ENCODE measurements around the gene OR10P1. TPM values are rescaled to one million over a fixed set of nuclear protein-coding genes. Genes with fewer than 3 reads are reported as not detected.

Gene OR10P1
- polyA plus RNA-seq, 1 donor, result not detected

DNA sequence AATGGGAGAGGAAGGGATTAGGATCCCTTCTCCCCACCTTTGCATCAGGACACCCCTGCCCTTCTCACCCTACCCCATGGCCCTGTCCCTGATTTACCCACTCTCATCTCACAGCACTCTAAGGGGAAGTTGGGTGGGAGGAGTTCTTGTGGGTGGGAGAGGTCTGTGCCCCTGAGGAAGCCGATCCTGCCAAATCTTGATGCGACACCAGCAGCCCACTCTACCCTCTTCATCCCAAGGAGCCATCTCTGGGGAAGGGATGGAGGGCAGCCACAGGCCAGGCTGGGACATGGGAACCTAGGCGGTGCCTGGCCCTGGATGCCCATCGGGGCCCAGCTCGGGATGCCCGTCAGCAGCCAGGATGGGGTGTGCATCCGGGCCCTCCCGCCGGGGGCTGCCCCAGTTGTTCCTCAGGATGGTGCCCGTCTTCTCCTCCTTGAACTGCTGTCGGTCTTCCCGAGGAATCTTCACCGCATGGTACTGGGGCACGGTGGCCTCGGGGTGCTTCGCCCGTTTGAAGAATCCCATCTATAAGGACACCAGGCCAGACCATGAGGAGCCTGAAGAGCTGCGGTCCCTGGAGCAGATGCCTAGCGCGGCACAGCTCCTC lies 48.2 kb downstream of the OR10P1 start:
- H3K4me1 ChIP-seq (ENCODE audit: control insufficient read depth, insufficient read depth, low read length), result peaks cover 15% of the 10 kb centered on the region
- no peak for DNase-seq
- H3K27ac ChIP-seq (ENCODE audit: low read length), result no peak overlapping the region
- H3K4me3 ChIP-seq (ENCODE audit: low read length), result no peak overlapping the region
- no CpG with 5 or more reads among the region's 20 CpGs for WGBS (ENCODE audit: insufficient coverage, low lambda C conversion rate)
- H3K9me3 ChIP-seq (ENCODE audit: control insufficient read depth, low read depth, low read length), result no peaks in the 10 kb centered on the region
- H3K36me3 ChIP-seq (ENCODE audit: control insufficient read depth, insufficient read depth, low read length), result peaks cover 28% of the 10 kb centered on the region
- H3K27me3 ChIP-seq (ENCODE audit: control insufficient read depth, insufficient read depth, low read length), result no peaks in the 10 kb centered on the region

DNA sequence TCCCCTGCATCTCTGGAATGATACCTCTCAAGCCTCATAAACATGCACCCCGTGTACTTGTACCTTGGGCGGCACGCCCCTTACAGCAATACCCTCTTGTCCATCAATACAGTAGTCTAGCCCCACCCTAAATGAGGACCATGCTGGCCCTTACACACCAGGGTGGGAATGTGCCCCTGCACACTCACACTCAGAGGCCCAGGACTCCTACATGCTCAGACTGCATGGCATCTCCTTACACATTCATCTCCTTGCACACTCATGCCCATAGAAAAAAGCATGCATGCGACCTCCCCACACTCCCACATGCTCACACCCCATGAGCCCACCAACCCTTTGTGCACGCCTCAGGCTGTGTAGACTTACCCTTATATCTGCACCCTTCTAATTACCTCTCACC lies 49.0 kb downstream of the OR10P1 start:
- H3K36me3 ChIP-seq (ENCODE audit: control insufficient read depth, insufficient read depth, low read length), result peaks cover 28% of the 10 kb centered on the region
- H3K9me3 ChIP-seq (ENCODE audit: control insufficient read depth, low read depth, low read length), result no peaks in the 10 kb centered on the region
- no CpG with 5 or more reads among the region's 5 CpGs for WGBS (ENCODE audit: insufficient coverage, low lambda C conversion rate)
- peaks cover 14% of the 10 kb centered on the region for H3K4me1 ChIP-seq (ENCODE audit: control insufficient read depth, insufficient read depth, low read length)
- no peaks in the 10 kb centered on the region for H3K27me3 ChIP-seq (ENCODE audit: control insufficient read depth, insufficient read depth, low read length)
- H3K4me3 ChIP-seq (ENCODE audit: low read length), result no peak overlapping the region
- DNase-seq, result no peak
- H3K27ac ChIP-seq (ENCODE audit: low read length), result no peak overlapping the region

DNA sequence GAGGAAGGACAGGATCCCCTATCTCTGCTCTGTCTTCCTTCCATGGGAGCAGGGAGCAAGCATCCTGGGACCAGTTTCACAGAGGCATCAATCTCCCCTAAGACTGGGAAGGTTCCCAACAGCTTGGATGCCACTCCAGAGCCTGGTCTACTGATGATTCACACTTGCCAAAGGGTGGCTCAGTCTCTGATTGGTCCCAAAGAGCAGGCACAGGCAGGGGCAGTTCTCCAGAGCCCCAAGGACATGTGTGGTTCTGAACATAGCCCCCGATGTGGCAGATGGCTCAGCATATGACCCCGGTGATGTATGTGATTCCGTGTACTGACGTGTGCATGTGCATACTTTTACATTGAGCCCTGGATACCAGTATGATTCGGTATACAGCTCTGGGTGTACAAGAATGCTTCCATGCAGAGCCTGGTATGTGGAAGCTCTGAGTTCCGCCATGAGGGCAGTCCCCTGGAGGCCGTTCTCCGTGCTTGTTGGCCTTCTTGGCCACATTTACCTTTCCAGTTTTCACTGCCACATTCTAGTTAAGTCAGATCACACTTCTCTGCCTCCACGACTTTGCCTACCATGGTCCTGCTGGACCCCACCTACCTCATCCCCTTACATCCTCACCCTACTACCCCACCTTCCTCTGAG lies 49.8 kb downstream of the OR10P1 start:
- H3K4me1 ChIP-seq (ENCODE audit: control insufficient read depth, insufficient read depth, low read length), result peaks cover 7% of the 10 kb centered on the region
- WGBS (ENCODE audit: insufficient coverage, low lambda C conversion rate), result 100% methylated on average over 1 of the region's 9 CpGs
- no peak overlapping the region for H3K4me3 ChIP-seq (ENCODE audit: low read length)
- no peak for DNase-seq
- H3K9me3 ChIP-seq (ENCODE audit: control insufficient read depth, low read depth, low read length), result no peaks in the 10 kb centered on the region
- no peaks in the 10 kb centered on the region for H3K27me3 ChIP-seq (ENCODE audit: control insufficient read depth, insufficient read depth, low read length)
- H3K36me3 ChIP-seq (ENCODE audit: control insufficient read depth, insufficient read depth, low read length), result peaks cover 28% of the 10 kb centered on the region
- no peak overlapping the region for H3K27ac ChIP-seq (ENCODE audit: low read length)

Other genes starting within 250 kb of the OR10P1 start
- not detected for gene OR6C65, start 236.4 kb upstream of the OR10P1 start, polyA plus RNA-seq
- not detected for gene OR6C76, start 210.6 kb upstream of the OR10P1 start, polyA plus RNA-seq
- gene OR6C2, start 192.8 kb upstream of the OR10P1 start, polyA plus RNA-seq, result not detected
- not detected for gene OR6C70, start 166.8 kb upstream of the OR10P1 start, polyA plus RNA-seq
- gene OR6C68, start 144.5 kb upstream of the OR10P1 start, polyA plus RNA-seq, result not detected
- not detected for gene OR6C4, start 87.3 kb upstream of the OR10P1 start, polyA plus RNA-seq
- gene OR2AP1, start 64.4 kb upstream of the OR10P1 start, polyA plus RNA-seq, result not detected
- 29.6 TPM for gene ITGA7, start 71.0 kb downstream of the OR10P1 start, polyA plus RNA-seq
- gene BLOC1S1, start 79.2 kb downstream of the OR10P1 start, polyA plus RNA-seq, result 144 TPM
- gene RDH5, start 83.5 kb downstream of the OR10P1 start, polyA plus RNA-seq, result 56.7 TPM
- gene CD63, start 92.1 kb downstream of the OR10P1 start, polyA plus RNA-seq, result 955 TPM
- 4.2 TPM for gene GDF11, start 106.2 kb downstream of the OR10P1 start, polyA plus RNA-seq
- 71.4 TPM for gene SARNP, start 180.8 kb downstream of the OR10P1 start, polyA plus RNA-seq
- 31.4 TPM for gene ORMDL2, start 181.1 kb downstream of the OR10P1 start, polyA plus RNA-seq
- gene DNAJC14, start 192.7 kb downstream of the OR10P1 start, polyA plus RNA-seq, result 28.9 TPM
- gene MMP19, start 206.0 kb downstream of the OR10P1 start, polyA plus RNA-seq, result 2.5 TPM

All from large intestine (tissue), 3 donors.